Adrenal gland (tissue), 5 donors: ENCODE results near the gene PNPLA2.

Experiments used
- CTCF ChIP-seq, 6 experiments: fragments of 450-650 bp in 4 of 6; fragments of 200-600 bp in 2 of 6; sonication (generic) in 1 of 6; IDR thresholded peaks; 1 replicate in 5 of 6; 2 replicates in 1 of 6; pipeline versions ENCODE4 v1.5.1 to v1.8.0; 2016 to 2021; ENCODE audit warnings: antibody characterized with exemption in 6 of 6, mild to moderate bottlenecking in 2 of 6, moderate library complexity in 1 of 6
- POLR2A ChIP-seq, 2 donors: fragments of 450-650 bp; IDR thresholded peaks; one replicate each; pipeline ENCODE4 v1.6.1; 2017; ENCODE audit warnings: antibody characterized with exemption in 2 of 2, mild to moderate bottlenecking in 2 of 2, moderate library complexity in 1 of 2
- donor health status: DM: no; HTN: no; CAD: no.

GRCh38 chr11:863910-864827, 45.5 kb downstream of the PNPLA2 start:
- TF ChIP-seq POLR2A (IDR thresholded peaks at IDR 0.05) (no peak), CTCF (IDR thresholded peaks at IDR 0.05) (no peak)
